ENCODE data around the gene DOCK8. TPM values are rescaled to one million over a fixed set of nuclear protein-coding genes. Genes with fewer than 3 reads are reported as not detected.

The DOCK8 gene
- total and polyA plus RNA-seq, 2 of the 13 experiments (the other 11 are each of a cell fraction or from before 2014, with no cell fraction given), result 0.28 to 0.38 TPM

GRCh38 chr9:259405-260404 lies 45.0 kb downstream of the DOCK8 start:
- intact Hi-C loops (cut with micrococcal nuclease; ENCODE audit: unreplicated experiment), result no loop called here
- no TSS peak for BruUV-seq (replicated peaks)
- no peak overlapping the region for H3K27ac ChIP-seq (ENCODE audit: extremely low read length, insufficient read depth, low read length)
- no peak overlapping the region for H3K4me3 ChIP-seq (replicated peaks in 1 of 3; ENCODE audit: insufficient read depth in 1 of 3, low read depth in 2 of 3, low read length in 3 of 3)
- CTCF ChIA-PET (ENCODE audit: low intra/inter-chr PET ratio, low total read pairs), result no interaction called here
- in situ Hi-C loops (cut with HindIII; ENCODE audit: extremely low pct_ligation_motif_present, low pct_unique_long_range_greater_than_20kb), result no loop called here
- H3K4me1 ChIP-seq (ENCODE audit: insufficient read depth, low read length), result no peaks in the 10 kb centered on the region
- no peak overlapping the region for H3K4me2 ChIP-seq (ENCODE audit: low read depth, low read length)
- H4K20me1 ChIP-seq (ENCODE audit: insufficient read depth, low read length), result no peaks in the 10 kb centered on the region
- no peaks in the 10 kb centered on the region for H3K36me3 ChIP-seq (replicated peaks in 1 of 2; ENCODE audit: control insufficient read depth in 1 of 2, insufficient read depth in 2 of 2, low read length in 2 of 2)
- DNase-seq (ENCODE audit: low spot score) (no peak), ATAC-seq (no peak), FAIRE-seq (no peak)
- H2AFZ ChIP-seq (ENCODE audit: low read length), result no peak overlapping the region
- no peak overlapping the region for H3K9ac ChIP-seq (ENCODE audit: insufficient read depth, low read depth, low read length)
- H3K79me2 ChIP-seq (ENCODE audit: insufficient read depth, low read length), result no peaks in the 10 kb centered on the region
- no peaks in the 10 kb centered on the region for H3K9me3 ChIP-seq (ENCODE audit: low read length)
- H3K27me3 ChIP-seq (ENCODE audit: control insufficient read depth in 1 of 2, insufficient read depth in 2 of 2, low read length in 2 of 2), result no peaks in the 10 kb centered on the region
- 0% methylated on average over 2 of the region's 2 CpGs for WGBS (ENCODE audit: low lambda C conversion rate)
- no peak for TF ChIP-seq RNF219 (CRISPR knock-in tag; IDR thresholded peaks at IDR 0.05)
- TF ChIP-seq ZBTB38 (CRISPR knock-in tag; IDR thresholded peaks at IDR 0.05), result no peak
- TF ChIP-seq HMGA1 (CRISPR knock-in tag; conservative IDR thresholded peaks at IDR 0.05), result no peak
- no peak for TF ChIP-seq SYNCRIP (IDR thresholded peaks at IDR 0.05; ENCODE audit: insufficient read depth, low read depth, low read length)
- TF ChIP-seq, protein P1, sequence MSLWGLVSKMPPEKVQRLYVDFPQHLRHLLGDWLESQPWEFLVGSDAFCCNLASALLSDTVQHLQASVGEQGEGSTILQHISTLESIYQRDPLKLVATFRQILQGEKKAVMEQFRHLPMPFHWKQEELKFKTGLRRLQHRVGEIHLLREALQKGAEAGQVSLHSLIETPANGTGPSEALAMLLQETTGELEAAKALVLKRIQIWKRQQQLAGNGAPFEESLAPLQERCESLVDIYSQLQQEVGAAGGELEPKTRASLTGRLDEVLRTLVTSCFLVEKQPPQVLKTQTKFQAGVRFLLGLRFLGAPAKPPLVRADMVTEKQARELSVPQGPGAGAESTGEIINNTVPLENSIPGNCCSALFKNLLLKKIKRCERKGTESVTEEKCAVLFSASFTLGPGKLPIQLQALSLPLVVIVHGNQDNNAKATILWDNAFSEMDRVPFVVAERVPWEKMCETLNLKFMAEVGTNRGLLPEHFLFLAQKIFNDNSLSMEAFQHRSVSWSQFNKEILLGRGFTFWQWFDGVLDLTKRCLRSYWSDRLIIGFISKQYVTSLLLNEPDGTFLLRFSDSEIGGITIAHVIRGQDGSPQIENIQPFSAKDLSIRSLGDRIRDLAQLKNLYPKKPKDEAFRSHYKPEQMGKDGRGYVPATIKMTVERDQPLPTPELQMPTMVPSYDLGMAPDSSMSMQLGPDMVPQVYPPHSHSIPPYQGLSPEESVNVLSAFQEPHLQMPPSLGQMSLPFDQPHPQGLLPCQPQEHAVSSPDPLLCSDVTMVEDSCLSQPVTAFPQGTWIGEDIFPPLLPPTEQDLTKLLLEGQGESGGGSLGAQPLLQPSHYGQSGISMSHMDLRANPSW (CRISPR knock-in tag; IDR thresholded peaks at IDR 0.05; ENCODE audit: borderline replicate concordance), result no peak
- TF ChIP-seq, protein P2, sequence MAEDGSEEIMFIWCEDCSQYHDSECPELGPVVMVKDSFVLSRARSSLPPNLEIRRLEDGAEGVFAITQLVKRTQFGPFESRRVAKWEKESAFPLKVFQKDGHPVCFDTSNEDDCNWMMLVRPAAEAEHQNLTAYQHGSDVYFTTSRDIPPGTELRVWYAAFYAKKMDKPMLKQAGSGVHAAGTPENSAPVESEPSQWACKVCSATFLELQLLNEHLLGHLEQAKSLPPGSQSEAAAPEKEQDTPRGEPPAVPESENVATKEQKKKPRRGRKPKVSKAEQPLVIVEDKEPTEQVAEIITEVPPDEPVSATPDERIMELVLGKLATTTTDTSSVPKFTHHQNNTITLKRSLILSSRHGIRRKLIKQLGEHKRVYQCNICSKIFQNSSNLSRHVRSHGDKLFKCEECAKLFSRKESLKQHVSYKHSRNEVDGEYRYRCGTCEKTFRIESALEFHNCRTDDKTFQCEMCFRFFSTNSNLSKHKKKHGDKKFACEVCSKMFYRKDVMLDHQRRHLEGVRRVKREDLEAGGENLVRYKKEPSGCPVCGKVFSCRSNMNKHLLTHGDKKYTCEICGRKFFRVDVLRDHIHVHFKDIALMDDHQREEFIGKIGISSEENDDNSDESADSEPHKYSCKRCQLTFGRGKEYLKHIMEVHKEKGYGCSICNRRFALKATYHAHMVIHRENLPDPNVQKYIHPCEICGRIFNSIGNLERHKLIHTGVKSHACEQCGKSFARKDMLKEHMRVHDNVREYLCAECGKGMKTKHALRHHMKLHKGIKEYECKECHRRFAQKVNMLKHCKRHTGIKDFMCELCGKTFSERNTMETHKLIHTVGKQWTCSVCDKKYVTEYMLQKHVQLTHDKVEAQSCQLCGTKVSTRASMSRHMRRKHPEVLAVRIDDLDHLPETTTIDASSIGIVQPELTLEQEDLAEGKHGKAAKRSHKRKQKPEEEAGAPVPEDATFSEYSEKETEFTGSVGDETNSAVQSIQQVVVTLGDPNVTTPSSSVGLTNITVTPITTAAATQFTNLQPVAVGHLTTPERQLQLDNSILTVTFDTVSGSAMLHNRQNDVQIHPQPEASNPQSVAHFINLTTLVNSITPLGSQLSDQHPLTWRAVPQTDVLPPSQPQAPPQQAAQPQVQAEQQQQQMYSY (CRISPR knock-in tag; IDR thresholded peaks at IDR 0.05), result no peak
- TF ChIP-seq ZFP36L1 (CRISPR knock-in tag; IDR thresholded peaks at IDR 0.05), result no peak
- POLR2A ChIA-PET, result no interaction called here
